ENCODE results near the gene THRA. TPM values are rescaled to one million over a fixed set of nuclear protein-coding genes. Genes with fewer than 3 reads are reported as not detected.

THRA gene
- total RNA-seq, 1 experiment from 2014 or later: 10.1 TPM

DNA sequence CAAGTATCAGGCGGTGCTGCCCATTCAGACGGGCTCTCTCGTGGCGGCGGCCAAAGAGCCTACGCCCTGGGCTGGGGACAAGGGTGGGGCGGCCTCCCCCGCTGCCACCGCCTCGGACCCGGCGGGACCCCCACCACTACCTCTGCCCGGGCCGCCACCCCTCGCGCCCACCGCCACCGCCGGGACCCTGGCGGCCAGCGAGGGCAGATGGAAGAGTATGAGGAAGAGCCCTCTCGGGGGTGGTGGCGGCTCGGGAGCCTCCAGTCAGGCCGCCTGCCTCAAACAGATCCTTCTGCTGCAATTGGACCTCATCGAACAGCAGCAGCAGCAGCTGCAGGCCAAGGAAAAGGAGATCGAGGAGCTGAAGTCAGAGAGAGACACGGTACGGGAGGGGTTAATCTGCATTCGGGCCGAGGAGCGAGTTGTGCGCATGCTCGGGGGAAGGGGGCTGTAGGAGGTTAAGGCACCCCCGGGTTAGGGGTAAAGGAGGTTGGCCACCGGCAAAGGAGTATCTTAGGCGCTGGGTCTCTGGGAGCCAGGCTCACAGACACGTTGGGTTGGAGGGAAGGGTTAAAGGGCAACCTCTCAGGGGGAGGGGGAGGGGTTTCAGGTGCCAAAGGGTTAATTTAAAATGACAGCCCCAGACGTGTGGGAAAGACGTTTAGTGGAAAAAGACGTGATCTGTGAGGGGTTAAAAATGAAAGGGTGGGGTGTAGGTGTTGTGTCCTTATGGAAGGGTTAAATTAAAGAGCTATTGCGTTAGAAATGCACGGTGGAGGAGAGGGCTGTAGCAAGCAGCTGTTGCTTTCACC, 60.4 kb downstream of the THRA start:
- WGBS (ENCODE audit: extremely low coverage, insufficient read length, low lambda C conversion rate): no CpG with 5 or more reads among the region's 43 CpGs
- Histone ChIP-seq H3K27me3 (ENCODE audit: insufficient read depth, low read length) (no peaks in the 10 kb centered on the region), H2AFZ (ENCODE audit: low read length) (no peak overlapping the region)

More for the DNA sequence above, 60.4 kb downstream of the THRA start:
- no peaks in the 10 kb centered on the region for H3K27me3 Mint-ChIP-seq (ENCODE audit: low read depth)
- Histone ChIP-seq H2BK5ac (ENCODE audit: insufficient read length, low read length) (no peak overlapping the region), H3K14ac (ENCODE audit: insufficient read depth, low read length) (no peak overlapping the region), H4K20me1 (ENCODE audit: control insufficient read depth, insufficient read depth, insufficient read length) (no peaks in the 10 kb centered on the region), H4K91ac (ENCODE audit: insufficient read length, low read depth, low read length) (no peak overlapping the region), H3K4me1 (ENCODE audit: insufficient read depth, low read length) (peaks cover 5% of the 10 kb centered on the region), H3K23me2 (ENCODE audit: insufficient read length, low read depth, low read length, poor library complexity, severe bottlenecking) (peaks cover 19% of the 10 kb centered on the region), H3T11ph (ENCODE audit: low read length) (no peak overlapping the region), H2AK5ac (ENCODE audit: insufficient read length, low read length) (no peak overlapping the region), H3K79me1 (ENCODE audit: insufficient read depth, low read depth, low read length, poor library complexity, severe bottlenecking) (peaks cover 9% of the 10 kb centered on the region), H3K9me3 (ENCODE audit: control insufficient read depth, low read depth, low read length) (no peaks in the 10 kb centered on the region), H3K4ac (ENCODE audit: low read depth, low read length) (no peak overlapping the region), H2BK120ac (ENCODE audit: low read depth, low read length, poor library complexity, severe bottlenecking) (no peak overlapping the region), H3K18ac (ENCODE audit: insufficient read length, low read depth, low read length) (no peak overlapping the region), H3K56ac (ENCODE audit: insufficient read length, low read depth, low read length) (no peak overlapping the region), H3K4me2 (ENCODE audit: insufficient read depth, insufficient read length, low read length) (peak overlapping the region; percentile 69), H2BK20ac (ENCODE audit: low read depth, low read length, poor library complexity, severe bottlenecking) (no peak overlapping the region), H2BK15ac (ENCODE audit: low read depth, low read length) (no peak overlapping the region), H3K23ac (ENCODE audit: insufficient read length, low read depth, low read length) (no peak overlapping the region), H4K8ac (replicated peaks; ENCODE audit: insufficient read length, low read depth, low read length) (no peak overlapping the region), H3K27ac (ENCODE audit: insufficient read length, low read depth, low read length) (no peak overlapping the region), H3K79me2 (ENCODE audit: insufficient read depth, low read length) (peaks cover 18% of the 10 kb centered on the region; the same call in 1 of the 2 replicates), H2BK12ac (ENCODE audit: insufficient read length, low read depth, low read length) (no peak overlapping the region), H4K5ac (ENCODE audit: insufficient read length, low read depth, low read length) (no peak overlapping the region), H3K9ac (ENCODE audit: extremely low read depth, insufficient read length, low read length) (peak overlapping the region; percentile 72)
- H3K27ac Mint-ChIP-seq: peak overlapping the region; percentile 85 to 97 (median 94)
- TF ChIP-seq CTCF (conservative IDR thresholded peaks at IDR 0.05): no peak; the same call in 2 of the 3 replicates
- H3K9me3 Mint-ChIP-seq: no peaks in the 10 kb centered on the region; a peak in 2 of 5 replicates
- H3K4me3 Mint-ChIP-seq: peak overlapping the region; percentile 92 to 97
- peak; percentile 87 for DNase-seq
- H3K4me1 Mint-ChIP-seq: peaks cover 19 to 25% of the 10 kb centered on the region in 2 experiments
- peaks cover 19 to 48% (median 47%) of the 10 kb centered on the region in 3 experiments for H3K36me3 Mint-ChIP-seq (ENCODE audit: insufficient read depth in 1 of 3, low read depth in 3 of 3)
